RCC 7860 (cell line): ENCODE data around the gene PKP4.

ENCODE experiments used
- DNase-seq: peaks from one replicate; pipeline ENCODE4 v3.0.0-alpha.2; 2015; ENCODE audit warnings: low spot score
- FAIRE-seq: peaks from 2 replicates; lab custom pipeline; 2012; peaks lifted over from hg19 to GRCh38; lab: Jason Lieb, UNC

The PKP4 gene

DNA sequence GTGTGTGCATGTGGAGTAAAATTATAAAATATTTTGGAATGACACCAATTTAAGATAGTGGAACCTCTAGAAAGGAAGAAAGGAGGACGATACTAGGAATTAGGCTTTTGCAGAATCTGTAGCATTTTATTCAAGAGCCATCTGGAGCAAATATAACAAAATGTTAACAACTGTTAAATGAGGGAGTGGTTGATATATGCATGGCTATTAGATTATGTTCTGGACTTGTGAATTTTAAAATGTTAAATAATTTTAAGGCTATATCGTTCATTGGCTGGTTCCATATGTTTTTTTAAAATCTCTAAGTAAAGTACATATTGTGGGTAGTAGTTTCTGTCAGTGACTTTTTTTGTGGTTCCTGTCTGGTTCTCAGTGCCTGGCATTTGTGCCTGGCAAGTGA, 123.2 kb downstream of the PKP4 start:
- FAIRE-seq (no peak), DNase-seq (no peak)

DNA sequence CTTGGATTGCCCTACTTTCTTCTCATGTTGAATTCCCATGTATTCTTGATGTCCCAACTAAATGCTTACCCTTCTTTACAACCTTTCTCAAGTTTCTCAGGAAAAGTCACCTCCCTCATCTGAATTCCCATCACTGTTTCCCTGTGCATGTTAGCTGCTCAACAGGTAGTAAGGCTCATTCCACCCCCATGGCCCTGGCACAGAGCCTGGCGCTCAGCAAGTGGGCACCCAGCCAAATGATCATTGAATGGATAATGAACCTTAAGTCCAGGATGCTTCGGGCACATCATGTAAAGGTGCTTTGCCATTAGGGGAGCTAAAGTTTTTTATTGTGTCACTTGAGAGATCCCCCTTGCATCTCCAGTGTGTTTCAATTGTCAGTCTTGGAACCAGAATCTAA, 124.0 kb downstream of the PKP4 start:
- FAIRE-seq (no peak), DNase-seq (no peak)

DNA sequence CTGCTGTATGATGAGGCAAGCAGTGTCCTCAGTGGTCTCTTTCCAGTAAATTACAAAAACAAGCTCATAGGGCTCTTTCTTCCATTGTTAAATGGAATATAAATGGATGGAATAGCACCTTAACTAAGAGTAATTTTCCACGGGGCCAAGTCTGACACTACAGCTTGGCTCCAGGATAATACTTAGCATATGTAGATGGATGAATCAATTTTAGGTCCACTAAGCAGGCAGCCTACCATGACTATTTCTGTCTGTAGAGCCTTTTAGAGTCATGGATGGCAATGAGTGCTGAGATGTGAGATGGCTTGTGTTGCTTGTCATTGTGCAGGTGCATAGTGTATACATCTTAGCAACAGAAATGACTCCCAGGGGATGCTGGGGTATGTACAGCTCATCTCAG, 125.9 kb downstream of the PKP4 start:
- FAIRE-seq (no peak), DNase-seq (no peak)

DNA sequence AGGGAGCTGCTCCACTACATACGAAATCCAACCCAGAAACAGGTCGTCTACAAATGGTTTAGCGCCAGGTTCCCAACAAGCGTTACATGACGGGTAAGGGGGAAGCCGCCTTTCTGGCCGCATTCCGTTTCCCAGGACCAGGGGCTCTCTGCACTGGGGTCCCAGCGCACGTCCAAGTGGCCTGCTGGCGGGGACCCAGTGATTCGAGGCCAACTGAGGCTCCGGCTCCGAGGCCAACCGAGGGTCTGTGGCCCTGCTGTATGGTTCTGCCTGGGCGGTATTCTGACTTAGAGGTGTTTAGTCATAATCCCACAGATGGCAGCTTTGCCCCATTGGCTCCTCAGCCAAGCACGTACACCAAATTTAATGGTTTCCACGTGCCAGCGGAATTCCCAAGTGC, 127.2 kb downstream of the PKP4 start:
- FAIRE-seq = no peak
- no peak for DNase-seq

DNA sequence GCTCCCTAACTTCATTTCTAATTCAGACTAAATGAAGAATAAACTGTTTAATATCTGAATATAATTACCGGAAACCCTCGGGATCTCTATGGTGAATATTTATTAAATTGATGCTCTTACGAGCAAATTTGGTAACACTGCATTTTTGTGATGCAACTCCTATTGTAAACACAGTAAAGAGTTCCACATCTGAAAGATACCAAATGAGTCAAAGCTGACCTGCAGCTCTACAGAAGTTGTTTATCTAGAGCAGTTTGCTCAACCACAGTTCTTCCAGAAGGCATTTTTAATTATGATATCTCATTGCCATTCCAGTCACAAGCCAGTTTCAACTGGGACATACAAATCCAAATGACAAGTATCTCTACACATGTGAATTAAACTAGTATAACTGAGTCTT, 129.7 kb downstream of the PKP4 start:
- FAIRE-seq = no peak

DNA sequence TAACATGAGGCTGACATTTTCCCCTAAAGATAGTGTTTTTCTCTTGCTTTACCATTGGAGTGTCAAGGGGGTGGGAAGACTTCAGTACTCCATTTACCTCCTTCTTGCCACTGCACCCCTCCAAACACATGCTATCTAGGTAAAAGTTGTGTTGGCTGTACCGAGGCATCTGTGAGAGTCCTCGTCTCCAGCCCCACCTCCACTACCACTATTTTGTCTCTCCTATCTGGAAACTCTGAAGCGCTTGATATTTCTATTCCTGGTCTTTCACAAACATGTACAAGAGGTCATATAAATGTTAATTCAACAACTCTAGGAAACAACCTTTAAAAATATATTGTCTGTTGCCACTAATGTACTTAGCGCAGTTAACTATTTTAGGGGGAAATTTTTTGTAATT, 132.6 kb downstream of the PKP4 start:
- FAIRE-seq = no peak
- DNase-seq = no peak

More for the DNA sequence above, 129.7 kb downstream of the PKP4 start:
- DNase-seq = no peak

DNA sequence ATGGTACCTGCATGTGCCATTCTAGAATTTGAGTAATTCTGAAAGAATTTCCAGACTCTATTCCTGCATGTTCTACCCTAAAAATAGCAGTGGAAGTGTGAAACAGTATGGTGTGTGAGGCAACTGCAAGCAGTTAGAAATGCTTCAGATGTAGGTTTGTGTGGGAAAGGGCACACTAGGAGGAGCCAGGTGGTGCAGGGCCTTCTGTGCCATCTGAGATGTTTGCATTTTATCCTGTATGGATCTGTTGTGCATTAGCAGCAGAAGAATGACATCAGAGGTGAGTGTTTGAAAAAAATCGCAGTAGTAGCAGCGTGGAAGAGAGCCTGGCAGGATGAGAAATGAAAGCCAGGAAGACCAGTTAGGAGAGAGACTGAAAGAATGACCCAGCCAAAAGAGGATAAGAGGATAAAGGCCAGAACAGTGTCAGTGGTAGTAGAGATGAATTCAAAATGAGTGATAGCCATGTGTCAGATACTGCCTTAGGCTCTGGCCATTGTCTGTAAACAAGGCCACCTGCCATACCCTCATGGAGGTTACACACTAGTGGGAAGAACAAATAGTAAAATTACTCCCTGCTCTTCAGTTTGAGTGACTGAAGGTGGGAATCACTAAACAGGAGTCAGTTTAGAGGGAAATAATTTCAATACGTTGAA, 142.2 kb downstream of the PKP4 start:
- no peak for FAIRE-seq

DNA sequence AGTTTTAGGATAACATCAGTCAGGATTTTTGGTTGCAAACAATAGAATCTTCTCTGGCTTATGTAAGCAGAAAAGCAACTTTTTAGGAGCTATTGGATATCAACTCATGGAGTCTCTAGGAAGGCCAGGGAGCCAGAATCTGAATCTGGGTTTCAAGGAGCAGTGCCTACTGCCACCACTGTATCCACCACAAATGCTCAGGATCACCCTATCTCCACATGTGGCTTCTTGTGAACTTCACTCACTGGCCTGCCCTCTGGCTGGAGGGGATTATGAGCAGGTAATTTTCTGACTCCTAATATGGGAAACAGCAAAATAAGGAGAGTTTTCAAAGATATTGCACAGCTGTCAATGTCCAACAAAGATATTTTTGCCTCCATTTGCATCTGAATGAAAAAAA, 142.9 kb downstream of the PKP4 start:
- no peak for DNase-seq
- FAIRE-seq = no peak

More for the DNA sequence above, 142.2 kb downstream of the PKP4 start:
- no peak for DNase-seq

DNA sequence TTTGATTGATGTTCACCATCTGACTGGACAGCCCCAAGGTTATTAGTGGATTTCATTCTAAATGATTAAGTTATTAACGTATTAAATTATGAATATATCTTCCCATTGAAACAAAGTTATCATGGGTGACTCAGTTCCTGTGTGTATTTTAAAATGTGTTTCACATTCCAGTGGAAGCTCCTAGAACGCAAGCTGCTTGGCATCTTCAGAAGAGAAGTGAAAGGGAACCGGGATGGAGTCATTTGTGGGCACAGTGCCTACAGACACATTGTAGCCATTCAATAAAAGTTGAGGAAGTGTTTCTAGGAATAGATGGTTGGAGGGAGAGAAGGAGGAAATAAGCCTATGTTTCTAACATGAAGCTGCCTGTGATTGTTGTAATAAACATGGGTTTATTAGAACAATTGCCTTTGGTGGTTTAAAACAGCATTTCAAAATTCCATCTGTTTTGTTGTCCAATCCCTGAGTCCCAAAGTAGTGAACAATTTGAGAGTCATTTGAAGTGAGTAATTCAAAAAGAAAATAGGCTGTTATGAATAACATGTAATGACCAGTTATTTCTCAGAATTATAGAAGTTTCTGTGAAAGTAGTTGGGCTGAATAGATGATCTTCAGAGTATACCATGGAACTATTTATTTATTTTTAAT, 143.5 kb downstream of the PKP4 start:
- DNase-seq (peak; percentile 72), FAIRE-seq (peak; percentile 76)

DNA sequence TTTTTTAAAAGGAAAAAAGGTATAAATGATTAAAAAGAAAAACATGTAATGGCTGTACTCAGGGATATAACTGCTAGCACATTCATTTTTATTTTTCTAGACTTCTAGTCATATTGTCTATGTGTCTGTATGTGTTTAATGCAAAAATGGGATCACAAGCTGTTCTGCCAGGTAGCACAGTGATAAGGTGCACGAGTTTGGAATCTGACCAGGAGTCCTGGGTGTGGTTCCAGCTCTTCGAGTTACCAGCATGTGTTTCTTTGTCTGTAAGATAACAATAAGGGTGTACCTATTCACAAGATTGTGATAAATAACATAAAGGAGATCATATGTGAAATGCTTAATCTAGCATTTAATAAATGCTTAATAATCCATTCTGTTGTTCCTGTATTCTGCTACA, 145.3 kb downstream of the PKP4 start:
- FAIRE-seq (no peak), DNase-seq (no peak)

DNA sequence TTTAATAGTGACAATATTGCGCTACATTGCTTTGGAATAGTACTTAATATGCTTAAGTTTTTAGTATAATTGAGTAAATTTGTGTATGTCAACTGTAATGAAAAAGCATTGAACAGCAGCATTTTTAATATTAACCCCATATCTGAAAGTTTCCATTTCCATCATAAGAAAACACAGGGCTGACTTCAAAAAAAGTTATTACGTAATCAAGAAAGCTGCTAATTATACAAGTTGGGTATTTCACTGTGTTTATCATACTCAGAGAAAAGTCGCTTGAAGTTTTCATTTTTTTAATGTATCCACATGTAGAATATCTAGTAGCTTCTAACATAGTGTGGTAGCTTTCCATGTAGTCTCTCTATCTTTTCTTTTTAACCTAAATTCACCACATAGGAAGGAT, 146.5 kb downstream of the PKP4 start:
- no peak for DNase-seq
- FAIRE-seq = no peak

DNA sequence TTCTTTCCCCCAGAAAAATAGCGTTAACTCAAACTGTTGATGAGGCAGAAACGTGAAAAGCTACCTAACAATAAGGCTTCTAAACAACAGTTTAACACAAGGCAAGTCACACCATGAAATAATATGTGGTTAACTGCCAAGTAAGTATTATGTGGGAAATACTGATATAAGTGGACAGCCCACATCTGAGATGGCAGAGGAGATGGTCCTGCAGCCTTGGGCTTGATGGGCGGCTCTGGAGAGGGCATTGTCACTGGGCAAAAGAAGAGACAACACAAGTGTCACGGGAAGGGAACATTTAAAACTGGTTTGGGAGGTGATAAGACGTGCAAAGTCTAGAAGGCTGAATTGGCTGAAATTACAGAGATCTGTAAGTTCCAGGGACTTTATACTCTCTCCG, 147.2 kb downstream of the PKP4 start:
- DNase-seq (no peak), FAIRE-seq (no peak)

DNA sequence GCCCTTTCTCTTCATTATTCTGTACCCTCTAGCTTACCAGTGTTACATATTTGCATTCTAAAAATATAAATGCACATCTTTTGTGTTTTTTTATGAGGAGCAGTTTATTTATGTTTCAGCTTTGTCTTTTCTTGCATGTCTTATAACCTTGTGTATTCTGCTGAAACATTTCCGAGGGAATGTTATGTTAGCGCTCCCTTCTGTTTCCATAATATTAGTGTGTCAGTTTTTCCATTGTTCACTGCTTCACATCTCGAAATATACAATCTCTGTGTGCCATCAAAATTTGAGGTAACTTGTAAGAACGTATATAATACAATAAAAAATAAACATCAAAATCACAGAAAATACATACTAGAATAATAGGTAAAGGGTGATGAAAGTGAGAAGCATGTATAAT, 153.3 kb downstream of the PKP4 start:
- no peak for FAIRE-seq
- DNase-seq = no peak

DNA sequence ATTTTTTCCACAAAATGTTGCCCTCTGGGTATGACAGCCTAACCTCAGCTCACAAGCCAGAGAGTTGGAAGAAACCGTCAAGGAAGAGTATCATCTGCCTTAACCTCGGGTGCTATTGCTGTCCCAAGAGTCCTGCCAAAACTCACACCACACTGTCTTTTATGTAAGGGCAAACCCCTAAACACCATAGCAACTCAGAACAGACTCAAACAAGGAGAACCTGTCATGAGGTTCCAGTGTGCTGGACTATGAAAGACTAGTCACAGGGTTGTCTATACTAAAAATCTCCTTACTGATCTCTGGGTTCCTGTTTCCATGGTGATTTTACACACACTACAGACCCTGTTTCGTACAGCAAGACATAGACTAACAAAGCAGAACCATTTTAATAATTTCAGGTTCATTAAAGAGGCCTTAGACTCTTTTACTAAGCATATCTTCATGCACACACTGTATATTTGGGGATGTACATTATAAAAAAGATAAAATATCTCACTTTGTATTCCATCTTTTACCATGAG, 159.8 kb downstream of the PKP4 start:
- no peak for DNase-seq
- no peak for FAIRE-seq

DNA sequence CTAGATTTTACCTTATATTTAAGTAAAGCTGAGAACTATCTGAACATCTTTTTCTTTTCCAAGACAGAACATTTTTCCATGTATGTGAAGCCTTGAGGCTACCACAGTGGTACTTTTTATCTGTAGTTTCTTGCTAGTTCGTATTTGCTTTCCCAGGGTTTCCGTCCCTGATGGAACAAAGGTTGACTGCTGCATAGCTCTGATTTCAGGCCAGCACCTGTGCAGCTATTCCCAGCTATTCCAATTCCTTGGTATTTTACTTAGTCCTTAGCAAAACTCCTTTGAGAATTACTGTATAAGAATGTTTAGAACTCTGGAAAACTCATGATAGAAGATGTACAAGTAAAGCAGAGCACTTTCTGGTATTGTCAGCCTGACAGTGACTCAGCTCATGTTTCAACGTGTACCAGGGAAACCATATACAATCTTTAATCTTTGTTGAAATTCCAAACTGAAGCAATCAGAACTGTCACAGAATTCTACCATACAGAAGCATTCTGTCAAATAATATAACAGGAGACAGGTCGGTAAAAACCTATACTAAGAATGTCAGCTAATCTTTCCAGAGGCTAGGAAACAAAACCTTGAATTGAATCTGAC, 162.2 kb downstream of the PKP4 start:
- DNase-seq (no peak), FAIRE-seq (no peak)

DNA sequence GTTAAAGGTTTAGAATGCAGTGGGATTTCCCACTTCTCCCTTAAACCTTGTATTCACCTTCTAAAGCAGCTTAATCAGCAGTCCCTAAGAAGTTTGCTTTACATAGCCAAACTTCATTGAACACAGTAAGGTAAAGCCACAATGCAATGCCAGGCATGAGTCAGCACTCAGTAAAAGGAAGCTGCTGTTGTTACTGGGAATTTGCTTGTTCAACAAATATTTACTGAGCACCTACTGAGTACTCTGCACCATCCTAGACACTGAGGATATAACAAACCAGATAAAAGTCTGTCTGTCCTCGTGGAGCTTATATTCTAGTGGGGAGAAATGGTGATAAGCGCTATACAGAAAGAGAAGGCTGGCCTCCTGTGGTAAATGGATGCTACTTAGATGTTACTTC, 162.7 kb downstream of the PKP4 start:
- FAIRE-seq = peak; percentile 83
- DNase-seq = peak; percentile 67

DNA sequence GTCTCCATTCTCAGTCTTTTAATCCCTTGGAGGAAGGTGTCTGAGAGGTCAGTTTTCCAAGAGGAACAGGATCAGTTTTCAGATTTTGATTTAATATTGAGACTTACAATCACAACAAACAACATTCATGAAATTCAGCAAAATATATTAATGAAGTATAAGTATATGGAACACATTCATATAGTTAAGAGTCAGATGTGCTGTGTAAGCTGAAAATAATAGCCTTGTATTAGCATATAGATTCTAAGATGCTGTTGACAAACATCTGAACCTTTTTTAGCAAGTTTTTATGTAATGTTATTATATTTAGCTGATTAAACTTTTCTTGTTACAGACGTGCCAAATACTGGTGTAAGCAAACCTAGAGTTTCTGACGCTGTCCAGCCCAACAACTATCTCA, 163.9 kb downstream of the PKP4 start:
- DNase-seq = no peak
- no peak for FAIRE-seq

DNA sequence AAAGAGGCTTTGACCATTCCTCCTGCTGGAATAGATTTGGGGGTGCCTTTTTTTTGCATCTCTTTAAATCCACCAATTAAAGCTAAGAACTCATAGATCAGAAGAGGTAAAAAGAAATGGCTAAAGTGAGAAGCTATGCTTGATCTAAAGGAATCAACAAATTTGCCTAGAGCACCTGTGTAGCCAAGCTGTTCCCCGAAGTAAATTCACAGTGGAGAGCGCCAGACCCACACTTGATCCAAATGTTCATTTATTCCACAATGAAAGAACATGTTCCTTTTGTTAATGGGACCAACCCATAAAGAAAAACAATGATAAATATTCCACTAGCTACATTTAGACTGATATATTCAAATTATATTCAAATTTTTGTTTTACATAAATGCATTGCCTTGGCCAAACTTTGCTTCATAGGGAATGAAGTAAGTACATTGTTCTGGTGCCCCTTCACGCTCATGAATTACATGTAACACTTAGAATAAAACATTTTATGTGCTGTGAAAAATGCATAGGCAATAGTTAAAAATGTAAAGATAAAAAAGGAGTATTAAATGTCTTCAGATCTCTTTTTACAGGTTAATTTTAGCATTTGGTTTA, 167.4 kb downstream of the PKP4 start:
- DNase-seq = no peak

DNA sequence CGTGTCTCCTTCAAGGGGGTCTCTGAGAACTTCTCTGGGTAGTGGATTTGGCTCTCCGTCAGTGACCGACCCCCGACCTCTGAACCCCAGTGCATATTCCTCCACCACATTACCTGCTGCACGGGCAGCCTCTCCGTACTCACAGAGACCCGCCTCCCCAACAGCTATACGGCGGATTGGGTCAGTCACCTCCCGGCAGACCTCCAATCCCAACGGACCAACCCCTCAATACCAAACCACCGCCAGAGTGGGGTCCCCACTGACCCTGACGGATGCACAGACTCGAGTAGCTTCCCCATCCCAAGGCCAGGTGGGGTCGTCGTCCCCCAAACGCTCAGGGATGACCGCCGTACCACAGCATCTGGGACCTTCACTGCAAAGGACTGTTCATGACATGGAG, 168.2 kb downstream of the PKP4 start:
- FAIRE-seq = no peak

More for the DNA sequence above, 167.4 kb downstream of the PKP4 start:
- no peak for FAIRE-seq

DNA sequence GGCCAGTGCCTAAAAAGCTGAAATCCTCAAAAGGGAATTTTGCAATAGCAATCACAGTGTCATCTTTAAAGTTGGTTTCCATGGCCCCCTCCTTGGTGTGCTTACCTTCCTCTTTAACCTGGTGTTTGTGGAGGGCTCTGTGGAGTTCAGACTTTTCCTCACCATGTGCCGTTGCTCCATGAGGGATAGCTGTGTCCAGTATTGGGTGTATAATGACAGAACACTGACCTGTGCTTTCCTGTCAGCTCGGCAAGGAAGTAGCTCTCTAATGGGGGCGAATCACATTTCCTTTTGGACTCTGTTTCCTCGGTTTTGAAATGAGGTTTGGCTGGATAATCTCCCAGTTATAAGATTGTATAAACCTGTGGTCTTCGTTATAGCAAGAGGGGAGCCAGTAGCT, 172.4 kb downstream of the PKP4 start:
- DNase-seq = no peak
- no peak for FAIRE-seq

More for the DNA sequence above, 168.2 kb downstream of the PKP4 start:
- no peak for DNase-seq

DNA sequence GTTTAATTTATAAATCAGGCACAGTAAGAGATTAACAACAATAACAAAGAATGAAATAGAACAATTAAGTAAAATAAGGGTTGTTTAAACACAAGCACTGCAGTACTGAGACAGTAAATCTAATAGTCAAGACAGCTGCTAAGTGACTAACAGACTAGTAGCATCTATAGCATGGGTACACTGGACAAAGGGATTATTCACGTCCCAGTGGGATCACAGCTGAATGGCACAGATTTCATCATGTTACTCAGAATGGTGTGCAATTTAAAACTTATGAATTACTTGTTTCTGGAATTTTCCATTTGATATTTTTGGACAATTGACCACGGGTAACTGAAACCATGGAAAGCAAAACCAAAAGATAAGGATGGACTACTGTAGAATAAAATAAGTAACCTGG, 176.5 kb downstream of the PKP4 start:
- no peak for FAIRE-seq

DNA sequence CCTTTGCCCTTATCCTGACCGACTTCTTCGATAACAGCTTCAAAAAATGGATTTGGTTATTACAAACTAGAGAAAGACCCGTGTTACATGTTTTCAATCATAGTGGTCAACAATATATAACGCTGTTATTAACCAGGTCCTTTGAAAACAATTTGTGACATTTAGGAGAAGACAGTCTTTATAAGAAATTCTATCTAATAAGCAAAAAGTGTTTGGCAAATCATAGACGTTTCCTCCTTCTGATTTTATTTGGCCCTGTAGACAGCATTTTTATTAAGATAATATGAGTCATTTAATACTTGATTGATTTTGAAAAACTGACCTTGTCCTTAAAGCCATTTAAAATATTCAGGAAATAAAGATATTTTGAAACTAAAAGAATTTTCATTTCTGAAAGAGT, 177.9 kb downstream of the PKP4 start:
- FAIRE-seq (no peak), DNase-seq (no peak)

More for the DNA sequence above, 176.5 kb downstream of the PKP4 start:
- no peak for DNase-seq
